ENCODE data around the gene MCC.
"Not testable (repeated sequence)": the region's sequence is repeated elsewhere in the genome, so short reads cannot be mapped to it uniquely, and the experiment has no call there.

Gene MCC

GRCh38 chr5:113490317-113490716 lies 2.1 kb upstream of the MCC start:
- DNase-seq (ENCODE audit: low read depth in 2 of 2) = no peak

- peak; percentile 98 for DNase-seq (ENCODE audit: low read depth in 2 of 2)
Observed at GRCh38 chr5:113489299-113489698, 1.0 kb upstream of the MCC start.

GRCh38 chr5:113488645-113489184 lies 462 bp upstream of the MCC start:
- no peak for DNase-seq (ENCODE audit: low read depth in 2 of 2)

GRCh38 chr5:113487416-113487780 lies 855 bp downstream of the MCC start:
- no peak for DNase-seq (ENCODE audit: low read depth in 2 of 2)

GRCh38 chr5:113480243-113480642 lies 8.0 kb downstream of the MCC start:
- DNase-seq (ENCODE audit: low read depth in 2 of 2) = no peak

- no peak for DNase-seq (ENCODE audit: low read depth in 2 of 2)
Observed at GRCh38 chr5:113478691-113479090, 9.6 kb downstream of the MCC start.

- no peak for DNase-seq (ENCODE audit: low read depth in 2 of 2)
Observed at GRCh38 chr5:113474100-113474728, 14.0 kb downstream of the MCC start.

- DNase-seq (ENCODE audit: low read depth in 2 of 2) = no peak
Observed at GRCh38 chr5:113463032-113463431, 25.2 kb downstream of the MCC start.

GRCh38 chr5:113457106-113457505 lies 31.1 kb downstream of the MCC start:
- not testable (repeated sequence) for DNase-seq (ENCODE audit: low read depth in 2 of 2)

- no peak for DNase-seq (ENCODE audit: low read depth in 2 of 2)
Observed at GRCh38 chr5:113452941-113453340, 35.3 kb downstream of the MCC start.

GRCh38 chr5:113451797-113452196 lies 36.5 kb downstream of the MCC start:
- no peak for DNase-seq (ENCODE audit: low read depth in 2 of 2)

GRCh38 chr5:113450929-113451328 lies 37.3 kb downstream of the MCC start:
- DNase-seq (ENCODE audit: low read depth in 2 of 2) = no peak

GRCh38 chr5:113450462-113450861 lies 37.8 kb downstream of the MCC start:
- no peak for DNase-seq (ENCODE audit: low read depth in 2 of 2)

- DNase-seq (ENCODE audit: low read depth in 2 of 2) = no peak
Observed at GRCh38 chr5:113448252-113448651, 40.0 kb downstream of the MCC start.

GRCh38 chr5:113447498-113448050 lies 40.7 kb downstream of the MCC start:
- DNase-seq (ENCODE audit: low read depth in 2 of 2) = no peak

- DNase-seq (ENCODE audit: low read depth in 2 of 2) = no peak
Observed at GRCh38 chr5:113446358-113446927, 41.8 kb downstream of the MCC start.

- DNase-seq (ENCODE audit: low read depth in 2 of 2) = no peak
Observed at GRCh38 chr5:113437111-113437510, 51.1 kb downstream of the MCC start.

GRCh38 chr5:113435575-113435974 lies 52.7 kb downstream of the MCC start:
- no peak for DNase-seq (ENCODE audit: low read depth in 2 of 2)

GRCh38 chr5:113434889-113435288 lies 53.4 kb downstream of the MCC start, which contains the start of gene TSSK1B:
Gene TSSK1B, minus strand, starts transcription at chr5:113434989. Its CDS starts 150 bp downstream, at chr5:113434839.
- no peak for DNase-seq (ENCODE audit: low read depth in 2 of 2)

- DNase-seq (ENCODE audit: low read depth in 2 of 2) = no peak
Observed at GRCh38 chr5:113433862-113434612, 54.2 kb downstream of the MCC start.

- no peak for DNase-seq (ENCODE audit: low read depth in 2 of 2)
Observed at GRCh38 chr5:113433071-113433470, 55.2 kb downstream of the MCC start.

GRCh38 chr5:113427871-113428574 lies 60.2 kb downstream of the MCC start:
- DNase-seq (ENCODE audit: low read depth in 2 of 2) = no peak

Measured in fibroblast of skin of left quadriceps (primary cell).